Thyroid gland (tissue), 4 donors: ENCODE results near the gene HIC1.

Source experiments
- CTCF ChIP-seq, 6 experiments: fragments of 200-600 bp in 3 of 6; fragments of 450-650 bp in 3 of 6; sonication (generic) in 3 of 6; IDR thresholded peaks; one replicate each; pipeline ENCODE4 v1.5.1; 2016 to 2019; ENCODE audit warnings: antibody characterized with exemption in 6 of 6, mild to moderate bottlenecking in 2 of 6, inconsistent platforms in 1 of 6, moderate library complexity in 1 of 6
- POLR2A ChIP-seq, 2 donors: fragments of 450-650 bp; IDR thresholded peaks; one replicate each; pipeline ENCODE4 v1.6.1; 2017; ENCODE audit warnings: antibody characterized with exemption in 2 of 2, mild to moderate bottlenecking in 2 of 2, moderate library complexity in 1 of 2

GRCh38 chr17:2084036-2084765 is 29.3 kb downstream of the HIC1 start:
- TF ChIP-seq POLR2A (IDR thresholded peaks at IDR 0.05): no peak
- no peak for TF ChIP-seq CTCF (IDR thresholded peaks at IDR 0.05)
